ENCODE data around the gene ARX.

DNA sequence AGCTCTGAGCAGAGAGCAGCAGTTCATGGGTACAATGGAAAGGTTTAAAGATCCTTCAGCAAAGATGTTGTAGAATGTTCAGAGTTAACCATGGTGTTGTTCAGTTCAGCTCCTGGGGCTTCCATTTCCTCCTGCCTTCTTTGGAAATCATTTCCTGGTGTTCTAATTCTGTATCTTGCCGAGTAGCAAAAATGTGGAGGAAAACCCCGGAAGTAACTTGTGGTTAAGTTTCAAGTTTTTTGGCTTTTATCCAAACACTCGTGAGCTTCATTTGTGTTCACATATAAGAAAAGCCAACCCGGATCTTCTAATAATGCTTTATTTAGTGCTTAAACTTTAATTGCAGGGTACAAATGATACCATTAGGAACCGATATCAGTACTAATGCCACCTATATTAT lies 33.6 kb upstream of the ARX start:
- TF ChIP-seq POLR2A (IDR thresholded peaks at IDR 0.05; ENCODE audit: low read depth, low read length), result no peak
- TF ChIP-seq POLR2AphosphoS5 (IDR thresholded peaks at IDR 0.05; ENCODE audit: low read depth, low read length), result no peak
- no peak for TF ChIP-seq PAX5 (IDR thresholded peaks at IDR 0.05; ENCODE audit: insufficient read depth, low read length, severe bottlenecking)
- TF ChIP-seq POU2F2 (IDR thresholded peaks at IDR 0.05; ENCODE audit: low read depth, low read length), result no peak
- TF ChIP-seq TAF1 (IDR thresholded peaks at IDR 0.05; ENCODE audit: low read depth, low read length), result no peak
- TF ChIP-seq SPI1 (IDR thresholded peaks at IDR 0.05; ENCODE audit: low read depth, low read length), result no peak
